Mucosa of stomach (tissue), 1 donor: ENCODE data around the gene APBA1.

Experiments
- H3K27me3 ChIP-seq: one replicate; pipeline ENCODE4 v1.7.0; 2013; ENCODE audit warnings: mild to moderate bottlenecking, low read length; ENCODE audit not compliant: control insufficient read depth, insufficient read depth
- H3K36me3 ChIP-seq: one replicate; pipeline ENCODE4 v1.7.0; 2013; ENCODE audit warnings: low read length; ENCODE audit not compliant: control insufficient read depth, insufficient read depth
- H3K4me1 ChIP-seq: one replicate; pipeline ENCODE4 v1.7.0; 2013; ENCODE audit warnings: mild to moderate bottlenecking, low read length; ENCODE audit not compliant: control insufficient read depth, insufficient read depth
- H3K4me3 ChIP-seq: one replicate; pipeline ENCODE4 v1.7.0; 2013; ENCODE audit warnings: low read length
- H3K9ac ChIP-seq: one replicate; pipeline ENCODE4 v1.7.0; 2013; ENCODE audit warnings: mild to moderate bottlenecking, low read length, moderate library complexity
- H3K9me3 ChIP-seq: one replicate; pipeline ENCODE4 v1.7.0; 2013; ENCODE audit warnings: mild to moderate bottlenecking, low read length, moderate library complexity; ENCODE audit not compliant: control insufficient read depth
- donor health status: Pancreatic carcinoma.

The APBA1 gene

DNA sequence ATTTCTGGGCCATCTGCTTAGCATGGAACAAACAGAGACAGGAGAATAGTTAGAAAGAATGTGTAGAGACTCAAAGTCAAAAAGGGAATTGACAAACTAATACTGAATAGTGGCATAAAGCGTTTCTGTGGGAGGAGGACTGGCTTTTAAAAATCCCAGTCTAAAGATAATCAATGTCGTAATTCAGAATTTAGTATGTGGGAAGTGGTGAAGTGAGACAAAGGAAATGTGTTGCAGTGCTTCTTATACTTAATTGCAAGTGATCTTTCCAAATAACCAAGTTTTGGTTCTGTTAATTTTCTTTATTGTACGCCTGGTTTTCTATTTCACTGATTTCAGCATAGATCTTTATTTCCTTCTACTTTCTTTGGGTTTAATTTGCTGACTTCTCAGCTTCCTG, 214.0 kb downstream of the APBA1 start:
- Histone ChIP-seq H3K27me3 (no peaks in the 10 kb centered on the region), H3K9me3 (no peaks in the 10 kb centered on the region), H3K9ac (no peak overlapping the region), H3K4me3 (no peak overlapping the region), H3K36me3 (no peaks in the 10 kb centered on the region), H3K4me1 (no peaks in the 10 kb centered on the region)

DNA sequence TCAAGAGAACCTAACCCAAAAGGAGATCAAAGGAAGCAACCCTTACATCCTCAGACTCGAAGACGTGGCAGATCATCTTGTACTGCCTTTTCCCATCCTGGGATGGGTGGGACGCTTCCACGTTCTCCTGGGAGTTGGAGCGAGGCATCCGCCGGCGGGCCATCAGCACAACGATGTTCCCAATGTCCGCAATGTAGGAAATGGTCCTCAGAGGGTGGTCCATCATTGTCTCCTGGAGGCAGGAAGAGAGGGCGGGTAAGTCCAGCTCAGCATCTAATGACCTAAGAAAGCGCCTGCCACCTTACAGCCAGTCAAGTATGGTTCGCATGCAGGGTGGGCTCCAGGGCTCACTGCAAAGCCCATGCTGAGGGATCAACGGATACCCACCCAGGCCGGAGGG, 216.0 kb downstream of the APBA1 start:
- no peak overlapping the region for H3K9ac ChIP-seq
- H3K4me1 ChIP-seq = no peaks in the 10 kb centered on the region
- no peaks in the 10 kb centered on the region for H3K9me3 ChIP-seq
- no peaks in the 10 kb centered on the region for H3K36me3 ChIP-seq
- no peaks in the 10 kb centered on the region for H3K27me3 ChIP-seq
- H3K4me3 ChIP-seq = no peak overlapping the region

DNA sequence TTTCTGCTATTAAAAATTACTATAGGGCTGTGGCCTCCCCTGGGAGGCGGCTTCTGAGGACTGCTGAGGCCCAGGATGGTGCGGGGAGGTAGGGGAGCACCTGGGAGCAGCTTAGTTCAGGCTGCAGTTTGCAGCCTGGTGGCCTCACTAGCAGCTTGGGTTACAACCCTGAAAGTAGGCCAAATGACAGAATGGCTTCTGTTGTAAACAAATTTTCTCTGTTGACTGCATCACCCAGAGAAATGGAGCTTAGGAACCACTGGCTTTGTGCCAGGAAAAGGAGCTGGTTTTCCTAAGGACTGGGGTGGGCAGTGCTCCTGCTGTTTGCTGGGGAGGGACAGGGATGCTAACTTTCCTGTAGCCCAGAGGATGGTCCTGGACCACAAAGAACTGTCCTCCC, 216.9 kb downstream of the APBA1 start:
- Histone ChIP-seq H3K9me3 (no peaks in the 10 kb centered on the region), H3K27me3 (no peaks in the 10 kb centered on the region), H3K36me3 (no peaks in the 10 kb centered on the region), H3K4me3 (no peak overlapping the region), H3K9ac (no peak overlapping the region), H3K4me1 (no peaks in the 10 kb centered on the region)

DNA sequence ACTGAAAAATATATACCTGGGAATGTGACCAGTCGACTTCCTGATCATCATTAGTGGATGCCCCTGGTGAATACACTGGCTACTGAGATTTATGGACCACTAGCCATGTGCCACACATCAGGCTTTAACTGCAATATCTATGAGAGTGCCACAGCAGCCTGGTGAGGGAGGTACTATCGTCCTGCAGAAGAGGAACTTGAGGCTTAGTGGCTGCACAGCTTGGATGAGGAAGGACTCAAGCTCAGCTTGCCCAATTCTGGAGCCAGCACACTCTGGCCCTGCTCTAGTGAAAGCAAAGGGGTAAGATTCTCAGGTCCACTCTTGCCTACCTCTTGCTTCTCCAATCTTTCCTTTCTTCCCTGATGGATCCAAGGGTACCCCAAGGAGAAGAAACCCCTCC, 217.8 kb downstream of the APBA1 start:
- H3K36me3 ChIP-seq = no peaks in the 10 kb centered on the region
- no peaks in the 10 kb centered on the region for H3K27me3 ChIP-seq
- no peaks in the 10 kb centered on the region for H3K4me1 ChIP-seq
- H3K4me3 ChIP-seq = no peak overlapping the region
- H3K9me3 ChIP-seq = no peaks in the 10 kb centered on the region
- no peak overlapping the region for H3K9ac ChIP-seq

DNA sequence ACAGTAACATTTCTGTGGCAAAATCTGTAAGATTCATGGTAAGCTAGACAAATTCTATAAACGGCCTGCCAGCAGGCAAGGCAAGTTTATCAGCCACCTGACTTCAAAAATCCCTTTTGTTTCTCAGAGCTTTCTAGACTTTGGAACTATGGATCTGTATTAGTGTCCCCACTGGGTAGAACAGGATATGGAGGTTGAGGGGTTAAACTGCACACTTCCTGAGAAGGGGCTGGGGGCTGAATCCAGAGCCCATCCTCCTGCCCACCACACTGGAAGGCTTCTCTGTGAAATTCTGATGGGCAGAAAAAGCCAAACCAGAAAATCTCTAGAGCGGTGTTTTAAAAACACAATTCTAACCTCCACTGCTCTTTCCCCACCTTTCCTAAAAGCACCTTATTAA, 218.4 kb downstream of the APBA1 start:
- H3K27me3 ChIP-seq = no peaks in the 10 kb centered on the region
- no peaks in the 10 kb centered on the region for H3K9me3 ChIP-seq
- H3K36me3 ChIP-seq = no peaks in the 10 kb centered on the region
- H3K4me1 ChIP-seq = no peaks in the 10 kb centered on the region
- no peak overlapping the region for H3K4me3 ChIP-seq
- no peak overlapping the region for H3K9ac ChIP-seq

DNA sequence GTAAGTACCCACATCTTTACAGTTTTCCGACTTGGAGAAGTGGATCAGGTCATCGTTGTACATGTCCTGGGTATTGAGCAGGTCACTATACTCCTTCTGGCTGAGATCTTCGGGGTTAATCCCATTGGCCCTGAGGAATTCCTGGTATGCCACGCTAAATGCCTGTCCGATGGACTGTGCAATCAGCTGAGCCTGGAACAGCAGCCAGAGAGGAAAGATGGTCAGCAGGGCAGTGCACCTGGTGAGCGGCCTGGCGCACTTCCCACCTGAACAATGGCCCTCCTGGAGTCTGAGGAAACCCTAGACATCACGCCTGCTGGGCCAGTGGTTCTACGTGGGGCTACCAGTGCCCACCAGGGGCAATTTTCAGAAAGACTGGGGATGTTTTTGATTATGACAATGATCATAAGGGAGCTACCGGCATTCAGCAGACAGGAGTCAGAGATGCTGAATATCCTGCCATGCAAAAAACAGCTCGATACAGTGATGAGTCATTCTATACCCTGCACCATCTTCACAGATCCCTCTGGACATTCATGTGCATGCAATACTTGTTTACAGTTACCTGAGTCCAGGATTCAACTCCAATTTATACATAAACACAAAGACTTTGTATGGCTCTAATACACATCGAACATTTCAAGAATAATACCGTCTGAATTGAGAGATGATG, 219.9 kb downstream of the APBA1 start:
- H3K27me3 ChIP-seq = no peaks in the 10 kb centered on the region
- no peaks in the 10 kb centered on the region for H3K36me3 ChIP-seq
- H3K4me3 ChIP-seq = no peak overlapping the region
- no peaks in the 10 kb centered on the region for H3K4me1 ChIP-seq
- no peaks in the 10 kb centered on the region for H3K9me3 ChIP-seq
- H3K9ac ChIP-seq = no peak overlapping the region

DNA sequence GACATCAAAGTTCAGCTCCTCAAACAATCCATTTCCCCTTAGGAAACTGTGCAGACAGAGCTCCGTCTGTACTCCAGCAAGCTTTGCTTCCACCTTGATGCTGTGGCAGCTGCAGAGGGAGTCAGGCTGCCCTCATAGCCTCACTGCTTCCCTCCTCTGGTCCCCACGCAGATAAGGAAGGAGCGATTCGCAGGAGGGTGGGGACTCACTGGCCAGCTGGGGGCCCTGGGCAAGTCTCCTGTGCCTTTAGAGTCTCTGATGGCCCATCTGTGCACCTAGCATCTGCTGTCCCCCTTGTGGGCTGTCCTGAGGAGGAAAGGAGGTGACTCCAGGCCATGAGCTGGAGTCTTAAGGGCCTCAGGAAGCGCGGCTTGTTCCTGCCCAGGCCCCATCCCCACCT, 225.7 kb downstream of the APBA1 start:
- H3K27me3 ChIP-seq = no peaks in the 10 kb centered on the region
- no peak overlapping the region for H3K9ac ChIP-seq
- no peaks in the 10 kb centered on the region for H3K4me1 ChIP-seq
- H3K9me3 ChIP-seq = no peaks in the 10 kb centered on the region
- H3K4me3 ChIP-seq = no peak overlapping the region
- no peaks in the 10 kb centered on the region for H3K36me3 ChIP-seq

DNA sequence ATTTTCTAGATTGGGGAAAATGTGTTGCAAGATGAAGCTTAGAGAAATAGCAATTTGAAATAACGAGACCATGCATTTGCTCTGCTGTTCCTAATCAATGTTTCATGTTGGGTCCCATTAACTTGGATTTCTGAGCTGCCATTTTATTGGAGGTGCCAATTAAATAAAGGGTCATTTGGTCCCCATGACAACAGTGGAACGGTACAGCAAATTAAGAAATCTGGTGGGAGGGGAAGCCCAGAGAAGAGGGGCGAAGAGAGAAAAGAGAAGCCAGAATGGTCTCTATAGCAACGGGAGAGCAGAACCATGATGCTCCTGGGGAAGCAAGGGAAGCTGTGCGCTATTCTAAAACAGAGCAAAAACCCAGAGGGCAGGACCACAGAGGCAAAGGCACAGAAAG, 226.9 kb downstream of the APBA1 start:
- Histone ChIP-seq H3K27me3 (no peaks in the 10 kb centered on the region), H3K9me3 (no peaks in the 10 kb centered on the region), H3K9ac (no peak overlapping the region), H3K36me3 (no peaks in the 10 kb centered on the region), H3K4me3 (no peak overlapping the region), H3K4me1 (no peaks in the 10 kb centered on the region)

DNA sequence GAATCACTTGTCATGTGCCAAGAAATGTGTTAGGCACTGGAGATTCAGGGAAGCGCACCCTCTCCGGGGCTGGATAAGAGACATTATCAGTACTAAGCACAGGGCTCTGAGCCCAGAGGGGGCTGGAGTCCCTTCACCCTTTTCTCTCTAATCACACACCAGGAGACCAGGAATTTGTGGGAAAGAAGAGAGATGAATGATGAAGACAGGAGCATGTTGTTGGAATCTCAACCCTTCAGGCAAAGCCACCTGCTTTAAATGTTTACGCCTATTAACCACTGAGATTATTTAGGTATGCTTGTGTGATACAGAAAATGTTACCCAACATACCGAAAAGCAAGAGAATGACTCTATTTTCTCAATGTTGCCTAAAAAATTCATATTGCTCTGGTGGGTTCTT, 227.4 kb downstream of the APBA1 start:
- H3K4me3 ChIP-seq = no peak overlapping the region
- H3K9me3 ChIP-seq = no peaks in the 10 kb centered on the region
- H3K9ac ChIP-seq = no peak overlapping the region
- H3K27me3 ChIP-seq = no peaks in the 10 kb centered on the region
- no peaks in the 10 kb centered on the region for H3K4me1 ChIP-seq
- no peaks in the 10 kb centered on the region for H3K36me3 ChIP-seq

DNA sequence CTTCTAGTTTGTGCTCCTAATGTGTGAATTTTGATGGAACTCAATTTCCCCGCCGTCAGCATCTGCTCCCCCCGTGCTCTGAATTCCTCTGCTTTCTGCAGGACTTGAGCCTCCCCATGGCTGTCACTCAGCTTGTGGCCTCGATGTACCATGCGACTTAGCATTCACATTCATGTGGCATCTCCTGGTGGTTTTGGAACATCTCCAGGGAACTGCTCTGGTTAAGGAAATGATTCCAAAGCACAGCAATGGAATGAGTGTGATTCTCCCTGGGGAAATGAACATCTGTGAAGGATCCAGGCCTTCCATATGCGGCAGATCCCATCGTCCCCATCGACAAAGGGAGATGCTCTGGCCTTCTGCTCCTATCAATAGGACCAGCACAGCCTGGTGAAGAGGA, 228.2 kb downstream of the APBA1 start:
- H3K4me1 ChIP-seq = no peaks in the 10 kb centered on the region
- H3K4me3 ChIP-seq = no peak overlapping the region
- H3K36me3 ChIP-seq = no peaks in the 10 kb centered on the region
- no peaks in the 10 kb centered on the region for H3K9me3 ChIP-seq
- no peak overlapping the region for H3K9ac ChIP-seq
- no peaks in the 10 kb centered on the region for H3K27me3 ChIP-seq

DNA sequence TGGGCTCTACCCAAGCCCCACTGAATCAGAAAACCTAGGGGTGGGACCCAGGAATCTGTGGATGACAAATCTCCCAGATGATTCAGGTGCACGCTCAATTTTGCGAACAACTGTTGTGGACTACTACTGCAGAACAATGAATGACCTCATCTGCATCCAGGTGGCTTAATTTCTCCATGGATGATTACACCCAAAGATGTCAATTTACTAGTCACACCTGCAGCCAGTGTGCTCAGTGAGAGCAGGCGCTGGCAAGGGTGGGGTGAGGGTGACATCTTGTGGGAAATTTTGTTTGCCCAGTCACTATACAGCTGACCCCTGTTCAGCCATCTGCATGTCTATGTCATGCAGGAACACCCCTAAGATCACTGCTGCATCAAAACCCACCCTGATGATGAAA, 229.0 kb downstream of the APBA1 start:
- no peak overlapping the region for H3K9ac ChIP-seq
- H3K4me3 ChIP-seq = no peak overlapping the region
- H3K36me3 ChIP-seq = no peaks in the 10 kb centered on the region
- H3K9me3 ChIP-seq = no peaks in the 10 kb centered on the region
- H3K4me1 ChIP-seq = no peaks in the 10 kb centered on the region
- H3K27me3 ChIP-seq = no peaks in the 10 kb centered on the region

DNA sequence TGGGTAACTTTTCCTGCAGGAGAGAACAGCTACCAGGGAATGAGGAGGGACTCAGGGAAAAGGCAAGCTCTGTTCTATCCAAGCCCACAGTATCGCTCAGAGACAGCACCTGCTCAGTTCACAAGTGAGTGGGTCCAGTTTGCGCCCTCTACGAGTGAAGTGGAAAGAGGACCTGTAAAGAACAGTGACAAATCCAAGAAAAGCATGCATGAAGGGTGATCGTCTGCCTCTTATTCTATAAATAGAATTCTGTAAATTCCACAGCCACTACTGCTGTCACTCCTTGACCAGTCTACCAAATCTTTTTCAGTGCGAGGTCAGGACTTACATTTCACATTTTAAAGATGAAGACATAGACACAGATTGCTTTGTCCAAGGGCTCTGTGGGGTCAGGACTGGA, 229.7 kb downstream of the APBA1 start:
- Histone ChIP-seq H3K4me3 (no peak overlapping the region), H3K9ac (no peak overlapping the region), H3K9me3 (no peaks in the 10 kb centered on the region), H3K4me1 (no peaks in the 10 kb centered on the region), H3K27me3 (no peaks in the 10 kb centered on the region), H3K36me3 (no peaks in the 10 kb centered on the region)
